DMS153 treated with DMSO at 0.1 percent for 48 hours (cell line): ENCODE data around the gene MGME1.

Experiments
- DNase-seq: peaks from one replicate; lab custom pipeline; 2025; ENCODE audit not compliant: unreplicated experiment; lab: John Stamatoyannopoulos, UW

Gene MGME1

GRCh38 chr20:17992224-17992637 lies 23.4 kb downstream of the MGME1 start:
- DNase-seq, result no peak

GRCh38 chr20:17992847-17993513 lies 24.2 kb downstream of the MGME1 start:
- DNase-seq, result no peak

DNA sequence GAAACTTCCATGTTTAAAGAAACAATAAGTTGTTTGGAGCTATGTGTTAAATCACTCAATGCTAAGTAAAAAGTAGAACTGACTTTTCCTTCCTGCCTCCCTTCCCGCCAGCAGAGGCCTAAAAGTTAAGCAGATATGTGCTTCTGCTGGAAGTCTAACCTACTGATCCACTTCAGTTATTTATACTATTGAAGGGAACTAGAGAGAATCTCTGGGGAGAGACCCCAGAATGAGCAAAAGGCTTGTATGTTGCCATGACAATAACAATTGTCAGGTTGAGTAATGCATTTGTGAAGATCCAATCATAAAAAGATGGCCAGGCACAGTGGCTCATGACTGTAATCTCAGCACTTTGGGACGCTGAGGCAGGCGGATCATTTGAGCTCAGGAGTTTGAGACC lies 24.7 kb downstream of the MGME1 start:
- no peak for DNase-seq

- no peak for DNase-seq
Observed at GRCh38 chr20:17995967-17996819, 27.4 kb downstream of the MGME1 start.

- DNase-seq, result no peak
Observed at GRCh38 chr20:17998446-17998845, 29.6 kb downstream of the MGME1 start.

DNA sequence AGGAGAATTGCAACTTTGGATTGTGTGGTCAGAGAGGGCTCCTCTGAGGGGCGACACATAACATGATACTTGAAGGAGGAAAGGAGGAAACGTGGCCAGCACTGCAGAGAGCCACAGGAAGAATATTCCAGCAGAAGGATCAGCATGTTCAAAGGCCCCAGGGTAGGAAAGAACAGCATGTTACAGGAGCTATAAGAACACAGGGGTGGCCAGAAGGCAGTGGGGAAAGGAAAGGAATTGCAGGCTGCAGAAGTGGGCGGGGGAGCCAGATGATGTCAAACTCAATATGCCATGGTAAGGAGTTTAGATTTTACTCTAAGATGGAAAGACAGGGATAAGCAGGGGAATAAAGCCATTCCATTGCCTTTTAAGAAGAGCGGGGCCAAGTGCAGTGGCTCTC lies 30.7 kb downstream of the MGME1 start:
- DNase-seq, result no peak

DNA sequence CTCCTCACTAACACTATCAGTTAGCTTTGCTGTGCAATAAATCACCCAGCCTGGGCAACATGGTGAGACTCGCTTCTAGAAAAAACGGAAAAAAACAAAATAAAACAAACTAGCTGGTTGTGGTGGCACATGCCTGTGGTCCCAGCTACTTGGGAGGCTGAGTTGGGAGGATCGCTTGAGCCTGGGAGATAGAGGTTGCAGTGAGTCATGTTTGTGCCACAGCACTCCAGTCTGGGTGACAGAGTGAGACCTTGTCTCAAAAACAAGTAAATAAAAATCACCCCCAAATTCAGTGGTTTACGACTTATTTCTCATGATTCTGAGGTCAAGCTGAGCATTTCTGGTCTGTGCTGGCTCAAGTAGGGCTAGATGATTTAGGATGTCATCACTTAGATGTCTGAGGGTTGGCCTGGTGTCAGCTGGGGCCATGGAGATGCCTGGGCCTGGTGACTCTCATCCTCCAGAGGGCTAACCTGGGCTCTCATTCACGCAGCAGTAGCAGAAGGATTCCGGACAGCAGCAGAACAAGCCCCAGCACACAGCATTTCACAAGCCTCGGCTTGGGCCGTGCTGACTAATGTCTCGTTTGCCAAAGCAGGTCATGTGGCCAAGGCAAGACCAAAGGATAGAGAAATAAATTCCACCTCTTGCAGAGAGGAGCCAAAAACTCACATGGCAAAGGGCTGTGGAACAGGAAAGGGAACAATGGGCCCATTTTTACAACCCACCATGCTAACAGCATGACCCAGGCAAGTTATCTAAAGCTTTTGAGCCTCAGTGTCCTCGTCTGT lies 32.5 kb downstream of the MGME1 start:
- no peak for DNase-seq

GRCh38 chr20:18003897-18004296 lies 35.1 kb downstream of the MGME1 start:
- DNase-seq, result no peak

GRCh38 chr20:18004384-18005031 lies 35.7 kb downstream of the MGME1 start:
- no peak for DNase-seq

GRCh38 chr20:18005170-18005989 lies 36.6 kb downstream of the MGME1 start:
- no peak for DNase-seq

- DNase-seq, result no peak
Observed at GRCh38 chr20:18005990-18006364, 37.2 kb downstream of the MGME1 start.

GRCh38 chr20:18006684-18007083 lies 37.9 kb downstream of the MGME1 start:
- no peak for DNase-seq

DNA sequence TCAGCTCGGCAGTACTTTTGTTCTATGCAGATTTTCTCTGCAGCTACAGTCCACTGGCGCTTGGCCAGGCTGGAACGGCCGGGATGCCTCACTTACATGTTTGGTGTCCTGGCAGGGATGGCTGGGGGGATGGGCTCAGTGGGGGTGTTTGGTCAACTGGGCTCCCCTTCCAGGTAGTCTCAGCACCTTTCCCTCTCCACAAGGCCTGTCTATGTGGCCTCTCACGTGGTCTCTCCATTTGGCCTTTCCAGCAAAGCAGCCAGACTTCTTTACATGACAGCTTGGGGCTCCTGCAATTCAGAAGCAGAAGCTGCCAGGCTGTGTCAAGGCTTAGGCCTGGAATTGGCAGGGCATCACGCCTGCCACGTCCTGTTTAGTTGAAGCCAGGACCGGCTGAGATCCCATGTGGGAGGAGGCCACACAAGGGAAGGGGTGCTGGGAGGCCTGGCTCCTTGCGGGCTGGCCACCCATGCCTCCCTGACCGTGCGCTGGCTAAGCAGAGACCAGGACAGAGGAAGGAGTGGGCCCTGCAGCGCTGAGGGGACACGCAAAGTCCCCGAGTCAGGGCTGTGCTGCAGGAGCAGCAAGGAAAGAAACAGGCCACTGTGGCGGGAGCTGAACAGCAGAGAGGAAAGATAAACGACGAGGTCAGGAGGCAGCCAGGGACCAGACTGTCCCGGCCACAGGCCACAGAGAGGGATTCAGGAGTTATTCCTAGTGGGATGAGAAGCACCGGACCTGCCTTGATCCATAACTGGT lies 38.9 kb downstream of the MGME1 start:
- no peak for DNase-seq

- no peak for DNase-seq
Observed at GRCh38 chr20:18009116-18009515, 40.3 kb downstream of the MGME1 start.

- no peak for DNase-seq
Observed at GRCh38 chr20:18011482-18011881, 42.7 kb downstream of the MGME1 start.

DNA sequence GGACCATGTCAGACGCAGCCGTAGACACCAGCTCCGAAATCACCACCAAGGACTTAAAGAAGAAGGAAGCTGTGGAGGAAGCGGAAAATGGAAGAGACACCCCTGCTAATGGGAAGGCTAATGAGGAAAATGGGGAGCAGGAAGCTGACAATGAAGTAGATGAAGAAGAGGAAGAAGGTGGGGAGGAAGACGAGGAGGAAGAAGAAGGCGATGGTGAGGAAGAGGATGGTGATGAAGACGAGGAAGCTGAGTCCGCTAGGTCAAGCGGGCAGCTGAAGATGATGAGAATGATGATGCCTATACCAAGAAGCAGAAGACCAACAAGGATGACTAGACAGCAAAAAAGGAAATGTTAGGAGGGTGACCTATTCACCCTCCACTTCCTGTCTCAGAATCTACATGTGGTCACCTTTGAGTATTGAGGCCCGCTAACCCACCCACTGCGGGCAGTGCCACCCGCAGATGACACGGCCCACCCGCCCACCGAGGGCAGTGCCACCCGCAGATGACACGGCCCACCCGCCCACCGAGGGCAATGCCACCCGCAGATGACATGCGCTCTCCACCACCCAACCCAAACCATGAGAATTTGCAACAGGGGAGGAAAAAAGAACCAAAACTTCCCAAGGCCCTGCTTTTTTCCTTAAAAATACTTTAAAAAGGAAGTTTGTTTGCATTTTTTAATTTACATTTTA lies 43.3 kb downstream of the MGME1 start:
- no peak for DNase-seq

DNA sequence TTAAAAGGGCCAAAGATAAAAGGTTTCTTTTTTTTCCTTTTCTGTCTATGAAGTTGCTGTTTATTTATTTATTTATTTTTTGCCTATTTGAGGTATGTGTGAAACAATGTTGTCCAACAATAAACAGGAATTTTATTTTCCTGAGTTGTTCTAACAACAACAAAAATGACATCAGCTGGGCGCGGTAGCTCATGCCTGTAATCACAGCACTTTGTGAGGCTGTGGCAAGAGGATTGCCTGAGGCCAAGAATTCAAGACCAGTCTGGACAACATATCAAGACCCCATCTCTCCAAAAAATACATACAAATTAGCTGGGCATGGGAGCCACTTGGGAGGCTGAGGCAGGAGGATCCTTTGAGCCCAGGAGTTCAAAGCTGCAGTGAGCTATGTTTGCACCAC lies 44.1 kb downstream of the MGME1 start:
- DNase-seq, result no peak

DNA sequence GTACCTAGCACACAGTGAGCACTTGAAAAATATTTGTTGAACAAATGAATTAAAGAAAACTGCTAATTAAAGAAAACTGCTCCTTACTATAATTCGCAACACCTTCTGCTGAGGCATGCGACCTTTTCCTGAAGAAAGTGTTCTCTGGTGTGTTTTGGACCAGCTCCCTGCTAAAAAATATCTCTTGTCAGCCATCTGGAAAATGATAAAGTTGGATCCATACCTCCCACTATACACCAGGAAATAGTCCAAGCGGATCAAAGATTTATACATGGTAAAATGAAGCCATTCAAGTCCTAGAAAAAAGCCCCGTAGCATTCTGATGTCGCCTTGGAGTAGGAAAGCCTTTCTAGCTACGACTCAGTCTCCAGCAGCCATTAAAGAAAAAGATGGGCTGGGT lies 45.6 kb downstream of the MGME1 start:
- DNase-seq, result no peak

DNA sequence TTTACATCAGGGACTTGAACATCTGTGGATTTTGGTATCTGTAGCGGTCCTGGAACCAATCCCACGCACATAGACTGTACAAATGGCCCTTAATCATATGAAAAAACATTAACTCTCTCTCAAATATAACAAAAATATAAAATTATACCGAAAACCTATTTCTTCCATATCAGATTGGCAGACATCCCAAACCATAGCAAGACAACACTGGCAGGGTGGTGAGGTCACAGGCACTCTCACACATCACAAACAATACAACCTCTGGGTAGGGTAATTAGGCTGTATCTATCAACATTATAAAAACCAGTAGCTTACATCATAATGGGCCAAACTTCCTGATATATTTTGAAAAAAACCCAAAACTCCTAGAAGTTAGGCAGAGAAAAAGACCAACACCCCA lies 48.0 kb downstream of the MGME1 start:
- no peak for DNase-seq
